Activated naive CD8-positive, alpha-beta T cell treated with anti-CD3 and anti-CD28 coated beads for 36 hours (primary cell): ENCODE data around the gene TANC1. TPM values are rescaled to one million over a fixed set of nuclear protein-coding genes. Genes with fewer than 3 reads are reported as not detected.

Source experiments
- DNase-seq: peaks from one replicate; pipeline ENCODE4 v3.0.0; 2021
- H3K27ac Mint-ChIP-seq: one replicate; pipeline ENCODE4 v1.8.0; 2022; ENCODE audit warnings: mild to moderate bottlenecking, moderate library complexity, mixed read lengths
- H3K27me3 Mint-ChIP-seq: one replicate; pipeline ENCODE4 v1.8.0; 2022; ENCODE audit warnings: mild to moderate bottlenecking, mixed read lengths
- H3K36me3 Mint-ChIP-seq: one replicate; pipeline ENCODE4 v1.8.0; 2021; ENCODE audit warnings: mild to moderate bottlenecking, mixed read lengths
- H3K4me1 Mint-ChIP-seq: one replicate; pipeline ENCODE4 v1.8.0; 2021; ENCODE audit warnings: mixed read lengths
- H3K4me3 Mint-ChIP-seq: one replicate; pipeline ENCODE4 v1.8.0; 2022; ENCODE audit warnings: mild to moderate bottlenecking, moderate library complexity, mixed read lengths
- H3K9me3 Mint-ChIP-seq: one replicate; pipeline ENCODE4 v1.8.0; 2022; ENCODE audit warnings: mixed read lengths
- total RNA-seq, 2 experiments: library from RNA; stranded (reverse); gene quantifications; one replicate each; pipeline ENCODE4 v1.2.3, GENCODE V29; 2021

The TANC1 gene
- total RNA-seq, 2 experiments from 2014 or later: 0.97 to 1.0 TPM

DNA sequence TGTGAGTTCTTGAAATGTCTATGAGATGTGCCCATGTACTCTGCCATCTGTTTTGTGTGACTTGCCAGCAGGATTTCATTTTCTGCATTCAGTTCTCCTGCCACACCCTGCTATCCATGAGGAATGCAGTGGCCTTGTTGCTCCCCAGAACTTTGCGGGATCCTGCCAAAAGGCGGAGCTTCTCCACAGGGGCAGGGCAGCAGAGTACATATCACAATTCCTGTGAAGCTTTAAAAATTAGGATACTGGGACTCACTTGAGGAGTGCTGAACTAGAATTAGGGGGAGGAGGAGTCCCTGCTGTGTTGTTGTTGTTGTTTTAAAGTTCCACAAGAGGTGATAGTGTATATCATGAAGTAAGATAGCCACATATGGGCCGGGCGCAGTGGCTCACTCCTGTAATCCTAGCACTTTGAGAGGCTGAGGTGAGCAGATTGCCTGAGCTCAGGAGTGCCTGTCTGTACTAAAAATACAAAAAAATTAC is 76.4 kb downstream of the TANC1 start:
- Mint-ChIP-seq H3K4me3 (no peak overlapping the region), H3K27me3 (peaks cover 3% of the 10 kb centered on the region), H3K36me3 (no peaks in the 10 kb centered on the region)

DNA sequence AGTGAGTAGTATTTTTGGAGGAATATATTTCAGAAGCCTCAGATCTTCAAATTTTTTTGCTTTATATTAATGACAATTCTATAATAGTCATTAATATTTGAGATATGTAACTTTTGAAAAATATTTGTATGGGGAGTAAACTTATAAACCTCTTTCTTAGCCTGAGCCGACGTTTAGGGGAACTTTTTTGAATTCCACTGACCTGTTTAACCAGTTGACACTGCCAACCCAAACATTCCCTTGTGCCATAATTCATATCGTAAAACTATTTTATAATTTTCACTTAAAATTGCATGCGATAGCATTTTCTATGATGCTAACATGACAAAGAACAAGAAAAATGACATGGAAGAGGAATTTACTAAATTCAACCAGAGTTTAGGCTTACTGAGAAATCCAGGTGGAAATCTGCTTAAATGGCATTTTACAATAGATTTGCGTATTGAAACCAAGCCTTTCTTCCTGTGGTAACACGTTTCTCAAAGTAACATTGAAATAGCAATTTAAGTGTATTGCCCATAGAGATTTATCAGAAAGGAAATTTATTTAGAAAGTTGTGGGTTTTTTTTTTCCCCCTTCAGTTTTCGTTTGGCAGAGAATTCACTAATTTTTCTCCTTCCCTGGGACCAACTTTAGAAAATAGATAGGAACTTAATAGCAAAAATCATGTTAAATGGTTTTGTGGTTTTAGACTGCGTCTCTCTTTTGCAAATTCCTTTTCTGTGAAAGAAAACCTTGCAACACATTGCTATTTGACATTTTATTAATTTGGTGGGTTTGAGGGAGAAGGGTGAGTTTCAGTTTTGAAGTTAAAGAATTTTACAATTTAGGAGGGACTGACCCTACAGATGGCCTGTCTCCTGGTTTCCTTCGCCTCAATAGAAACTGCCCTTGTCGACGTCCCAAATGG is 77.4 kb downstream of the TANC1 start:
- Mint-ChIP-seq H3K4me1 (no peaks in the 10 kb centered on the region), H3K4me3 (no peak overlapping the region), H3K36me3 (no peaks in the 10 kb centered on the region), H3K27me3 (peaks cover 3% of the 10 kb centered on the region), H3K9me3 (no peaks in the 10 kb centered on the region), H3K27ac (no peak overlapping the region)
- no peak for DNase-seq

More for the DNA sequence above, 76.4 kb downstream of the TANC1 start:
- H3K4me1 Mint-ChIP-seq: no peaks in the 10 kb centered on the region
- no peak for DNase-seq
- H3K27ac Mint-ChIP-seq: no peak overlapping the region
- no peaks in the 10 kb centered on the region for H3K9me3 Mint-ChIP-seq

DNA sequence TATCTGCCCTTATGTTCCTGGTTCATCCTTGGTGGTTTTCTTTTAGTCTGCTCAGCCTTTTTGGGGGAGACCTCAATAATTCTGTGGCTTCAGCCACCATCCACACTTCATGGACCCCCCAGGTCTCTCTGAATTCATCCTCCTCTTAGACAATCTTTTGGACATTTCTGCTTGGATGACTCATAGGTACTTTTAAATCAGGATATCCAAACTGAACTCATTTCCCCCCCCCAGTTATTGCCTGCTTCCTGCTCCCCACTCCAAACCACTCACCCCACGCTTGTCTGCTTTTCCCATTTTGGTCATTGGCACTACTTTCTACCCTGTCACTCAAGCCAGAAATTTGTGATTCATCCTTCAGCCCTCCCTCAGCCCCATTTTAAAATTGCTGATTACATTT is 78.5 kb downstream of the TANC1 start:
- H3K27ac Mint-ChIP-seq: no peak overlapping the region
- H3K4me3 Mint-ChIP-seq: no peak overlapping the region
- H3K27me3 Mint-ChIP-seq: peaks cover 3% of the 10 kb centered on the region
- no peaks in the 10 kb centered on the region for H3K36me3 Mint-ChIP-seq
- DNase-seq: no peak
- H3K4me1 Mint-ChIP-seq: no peaks in the 10 kb centered on the region
- no peaks in the 10 kb centered on the region for H3K9me3 Mint-ChIP-seq

DNA sequence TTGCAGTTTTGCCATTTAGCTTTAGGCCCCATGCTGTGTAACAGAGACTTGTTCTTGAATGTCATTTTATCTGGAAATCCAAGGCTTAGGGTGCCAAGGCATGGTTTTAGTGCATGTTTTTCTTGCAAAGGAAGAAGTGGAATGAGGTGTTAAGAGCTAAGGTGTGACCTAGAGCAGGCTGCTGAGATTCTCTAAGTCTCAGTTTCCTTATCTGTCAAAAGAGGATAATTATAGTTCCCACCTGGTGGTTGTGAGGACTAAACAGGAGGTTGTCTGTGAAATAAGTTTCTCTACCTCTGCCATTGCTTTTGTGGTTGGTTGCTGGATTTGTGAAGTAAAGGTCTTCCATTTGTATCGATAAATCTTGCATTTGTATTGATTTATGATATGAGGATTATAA is 82.0 kb downstream of the TANC1 start:
- no peak for DNase-seq
- Mint-ChIP-seq H3K9me3 (no peaks in the 10 kb centered on the region), H3K27me3 (no peaks in the 10 kb centered on the region), H3K4me3 (no peak overlapping the region), H3K27ac (no peak overlapping the region), H3K4me1 (no peaks in the 10 kb centered on the region), H3K36me3 (no peaks in the 10 kb centered on the region)

DNA sequence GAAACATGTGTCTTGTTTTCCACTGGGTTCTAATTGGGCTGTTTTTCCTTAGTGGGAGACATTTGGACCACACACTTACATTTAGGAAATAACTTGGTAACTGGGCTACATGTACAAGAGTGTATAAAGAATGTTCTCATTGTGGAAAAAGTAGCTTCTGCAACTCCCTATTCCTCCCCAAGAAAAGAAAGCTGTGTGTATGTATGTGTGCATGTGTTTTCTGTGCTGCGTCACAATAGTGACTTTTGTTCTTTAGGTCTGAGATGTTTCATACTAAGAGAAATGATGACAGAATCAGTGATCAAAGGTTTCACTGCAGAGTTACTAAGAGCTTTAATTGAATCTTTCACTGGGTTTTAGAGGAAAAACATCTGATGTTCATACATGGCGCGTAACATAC is 82.7 kb downstream of the TANC1 start:
- Mint-ChIP-seq H3K27me3 (no peaks in the 10 kb centered on the region), H3K27ac (no peak overlapping the region), H3K9me3 (no peaks in the 10 kb centered on the region), H3K36me3 (no peaks in the 10 kb centered on the region), H3K4me1 (no peaks in the 10 kb centered on the region), H3K4me3 (no peak overlapping the region)
- DNase-seq: no peak

DNA sequence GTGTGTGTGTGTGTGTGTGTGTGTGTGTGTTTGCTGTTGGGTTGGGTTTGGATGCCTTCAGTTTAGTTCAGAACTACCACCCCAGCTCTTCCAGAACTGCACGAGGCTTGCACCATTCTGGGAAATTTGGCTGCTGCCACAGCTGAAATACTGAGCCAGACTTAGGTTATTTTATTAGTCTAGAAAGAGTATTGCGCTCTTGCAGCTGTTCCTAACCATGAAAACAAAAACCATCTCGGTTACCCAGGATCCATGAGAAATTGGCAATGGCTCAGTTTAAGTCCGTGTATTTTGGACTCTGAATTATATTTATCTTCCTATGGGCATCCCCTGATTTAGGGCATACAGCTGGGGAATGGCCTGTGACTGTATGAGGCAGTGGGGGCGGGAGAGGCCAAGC is 83.2 kb downstream of the TANC1 start:
- no peaks in the 10 kb centered on the region for H3K4me1 Mint-ChIP-seq
- no peaks in the 10 kb centered on the region for H3K36me3 Mint-ChIP-seq
- no peaks in the 10 kb centered on the region for H3K27me3 Mint-ChIP-seq
- no peaks in the 10 kb centered on the region for H3K9me3 Mint-ChIP-seq
- no peak for DNase-seq
- no peak overlapping the region for H3K4me3 Mint-ChIP-seq
- H3K27ac Mint-ChIP-seq: no peak overlapping the region

DNA sequence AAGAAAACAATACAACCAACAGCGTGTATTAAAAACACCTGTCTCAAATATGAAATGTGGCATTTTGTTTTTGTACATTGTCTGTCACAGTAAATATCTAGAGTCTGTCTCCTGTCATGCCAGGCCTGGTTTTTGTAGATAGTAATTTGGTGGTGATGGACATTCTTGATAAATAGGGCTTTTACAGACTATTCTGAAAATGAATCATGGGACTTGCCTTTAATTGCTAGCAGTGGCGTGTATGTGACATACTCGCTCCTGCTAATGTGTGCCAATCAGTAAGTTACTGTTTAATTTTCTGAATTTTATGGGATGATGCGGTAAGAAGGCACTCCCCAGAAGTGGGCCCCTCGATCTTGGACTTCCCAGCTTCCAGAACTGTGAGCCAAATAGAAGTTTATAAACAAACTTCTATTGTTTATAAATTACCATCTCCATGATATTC is 83.7 kb downstream of the TANC1 start:
- H3K27ac Mint-ChIP-seq: no peak overlapping the region

DNA sequence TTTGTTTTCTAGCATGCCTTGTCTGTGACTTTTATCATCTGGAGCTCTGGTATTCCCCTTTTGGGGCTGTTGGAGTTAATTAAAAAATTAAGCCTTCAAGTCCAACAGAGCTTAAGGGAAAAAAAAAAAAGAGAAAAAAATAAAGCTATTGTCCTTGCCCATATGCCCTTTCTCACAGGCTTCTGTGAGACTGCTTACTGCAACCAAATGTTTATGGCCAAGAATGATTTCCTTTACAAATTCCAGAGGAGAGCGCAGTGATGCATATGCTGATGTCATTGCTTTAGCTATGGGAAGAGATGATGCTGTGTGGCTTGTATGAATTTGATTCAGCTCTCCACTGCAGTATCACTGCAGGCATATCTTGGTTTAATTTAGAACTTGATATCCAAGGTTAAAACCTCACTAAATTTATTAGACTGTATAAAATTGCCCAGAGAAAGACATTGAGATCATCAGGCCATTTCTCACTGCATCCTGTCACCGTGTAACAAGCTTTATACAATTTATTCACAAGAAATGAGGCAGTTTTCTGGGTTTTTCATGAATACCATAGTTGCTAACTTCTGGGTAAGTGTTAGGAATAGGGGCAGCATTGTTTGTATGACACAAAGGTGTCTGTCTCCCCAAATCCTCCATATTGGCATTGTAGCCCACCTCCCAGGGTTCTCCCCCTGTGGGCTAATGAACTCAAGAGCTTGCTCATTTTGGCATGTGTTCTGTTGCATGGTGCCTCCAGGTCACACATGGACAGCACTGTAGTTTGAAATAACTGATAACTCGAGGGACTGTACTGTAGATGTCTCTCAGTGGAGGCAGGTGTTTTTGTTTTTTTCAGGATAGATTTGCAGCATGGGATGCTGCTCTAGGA is 85.0 kb downstream of the TANC1 start:
- H3K9me3 Mint-ChIP-seq: no peaks in the 10 kb centered on the region

More for the DNA sequence above, 83.7 kb downstream of the TANC1 start:
- Mint-ChIP-seq H3K4me3 (no peak overlapping the region), H3K9me3 (no peaks in the 10 kb centered on the region), H3K27me3 (no peaks in the 10 kb centered on the region), H3K36me3 (no peaks in the 10 kb centered on the region), H3K4me1 (no peaks in the 10 kb centered on the region)
- no peak for DNase-seq

DNA sequence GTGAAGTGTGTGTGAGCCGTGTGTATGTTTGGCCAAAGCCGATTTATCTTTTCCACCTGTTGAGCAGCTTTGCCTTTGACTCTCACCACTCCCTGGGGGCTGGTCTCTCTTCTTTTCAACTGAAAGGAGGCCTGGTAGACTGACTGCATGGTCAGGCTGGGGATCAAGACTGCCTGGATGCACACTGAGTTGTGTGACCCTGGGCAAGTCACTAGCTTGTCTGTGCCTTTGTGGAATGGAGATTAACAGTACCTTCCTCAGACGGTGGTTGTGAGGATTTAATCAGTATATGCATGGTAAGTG is 85.5 kb downstream of the TANC1 start:
- Mint-ChIP-seq H3K9me3 (no peaks in the 10 kb centered on the region), H3K4me1 (no peaks in the 10 kb centered on the region), H3K27me3 (no peaks in the 10 kb centered on the region), H3K36me3 (no peaks in the 10 kb centered on the region), H3K4me3 (no peak overlapping the region), H3K27ac (no peak overlapping the region)
- no peak for DNase-seq

More for the DNA sequence above, 85.0 kb downstream of the TANC1 start:
- no peak for DNase-seq
- no peak overlapping the region for H3K27ac Mint-ChIP-seq
- no peak overlapping the region for H3K4me3 Mint-ChIP-seq
- H3K27me3 Mint-ChIP-seq: no peaks in the 10 kb centered on the region
- no peaks in the 10 kb centered on the region for H3K4me1 Mint-ChIP-seq
- H3K36me3 Mint-ChIP-seq: no peaks in the 10 kb centered on the region

DNA sequence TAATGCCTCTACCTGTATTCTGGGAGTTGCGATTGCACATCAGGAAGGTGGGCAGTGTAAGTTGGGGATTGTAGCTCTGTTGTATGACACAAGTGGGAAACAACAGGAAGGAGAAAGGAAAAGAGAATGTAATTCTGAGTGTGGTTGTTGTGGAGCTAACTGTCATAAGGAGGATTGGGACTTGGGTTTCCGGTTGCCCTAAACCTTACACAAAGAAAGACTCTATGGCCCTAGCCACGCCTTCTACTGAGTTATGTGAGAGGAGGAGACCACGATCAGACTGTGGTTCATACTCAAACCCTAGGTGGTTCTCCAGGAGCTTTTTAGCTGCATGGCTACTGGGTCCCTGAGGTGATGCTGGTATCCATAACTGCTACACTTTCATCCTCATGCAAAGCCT is 86.5 kb downstream of the TANC1 start:
- Mint-ChIP-seq H3K36me3 (peaks cover 2% of the 10 kb centered on the region), H3K4me3 (no peak overlapping the region), H3K4me1 (no peaks in the 10 kb centered on the region), H3K9me3 (no peaks in the 10 kb centered on the region), H3K27me3 (no peaks in the 10 kb centered on the region), H3K27ac (no peak overlapping the region)
- no peak for DNase-seq

DNA sequence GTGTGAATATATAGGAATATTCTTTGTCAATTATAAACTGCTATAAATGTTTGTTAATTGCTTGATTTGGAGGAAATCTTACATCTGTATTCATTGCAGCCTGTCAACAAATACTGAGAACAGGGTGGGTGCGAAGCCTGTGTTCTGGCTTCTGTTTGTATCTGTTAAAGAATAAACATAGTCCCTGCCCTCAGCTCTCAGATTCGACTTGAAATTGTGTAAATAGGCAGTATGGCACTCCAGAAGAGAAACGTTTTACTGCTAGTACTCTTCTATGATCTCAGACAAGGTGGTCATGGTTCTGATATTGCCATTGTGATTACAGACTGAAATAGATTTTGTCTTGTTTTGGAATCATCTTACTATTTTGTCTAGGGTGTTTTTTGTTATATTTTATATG is 92.1 kb downstream of the TANC1 start:
- Mint-ChIP-seq H3K9me3 (no peaks in the 10 kb centered on the region), H3K36me3 (peaks cover 2% of the 10 kb centered on the region), H3K27me3 (no peaks in the 10 kb centered on the region), H3K27ac (no peak overlapping the region), H3K4me1 (no peaks in the 10 kb centered on the region), H3K4me3 (no peak overlapping the region)
- no peak for DNase-seq

DNA sequence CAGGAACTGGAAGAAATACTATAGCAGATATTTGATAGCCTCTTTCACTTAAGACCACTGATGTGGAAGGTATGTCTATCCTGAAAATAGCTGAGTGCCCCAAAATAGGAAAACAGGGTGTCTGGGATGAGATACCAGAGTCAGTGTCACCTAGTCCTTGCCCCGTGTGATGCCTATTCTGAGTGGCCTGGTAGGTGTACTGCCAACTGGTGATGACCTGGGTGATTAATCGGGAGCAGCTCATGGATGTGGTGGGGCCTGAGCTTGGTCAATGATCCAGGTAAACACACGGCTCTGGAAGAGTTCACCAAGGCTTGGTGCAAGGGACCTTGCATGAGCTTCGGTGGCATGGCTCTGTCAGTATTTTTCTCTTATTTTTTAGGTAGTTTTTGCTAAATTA is 95.2 kb downstream of the TANC1 start:
- no peak for DNase-seq
- Mint-ChIP-seq H3K27me3 (no peaks in the 10 kb centered on the region), H3K4me3 (no peak overlapping the region), H3K4me1 (no peaks in the 10 kb centered on the region), H3K9me3 (no peaks in the 10 kb centered on the region), H3K36me3 (peaks cover 2% of the 10 kb centered on the region), H3K27ac (no peak overlapping the region)

DNA sequence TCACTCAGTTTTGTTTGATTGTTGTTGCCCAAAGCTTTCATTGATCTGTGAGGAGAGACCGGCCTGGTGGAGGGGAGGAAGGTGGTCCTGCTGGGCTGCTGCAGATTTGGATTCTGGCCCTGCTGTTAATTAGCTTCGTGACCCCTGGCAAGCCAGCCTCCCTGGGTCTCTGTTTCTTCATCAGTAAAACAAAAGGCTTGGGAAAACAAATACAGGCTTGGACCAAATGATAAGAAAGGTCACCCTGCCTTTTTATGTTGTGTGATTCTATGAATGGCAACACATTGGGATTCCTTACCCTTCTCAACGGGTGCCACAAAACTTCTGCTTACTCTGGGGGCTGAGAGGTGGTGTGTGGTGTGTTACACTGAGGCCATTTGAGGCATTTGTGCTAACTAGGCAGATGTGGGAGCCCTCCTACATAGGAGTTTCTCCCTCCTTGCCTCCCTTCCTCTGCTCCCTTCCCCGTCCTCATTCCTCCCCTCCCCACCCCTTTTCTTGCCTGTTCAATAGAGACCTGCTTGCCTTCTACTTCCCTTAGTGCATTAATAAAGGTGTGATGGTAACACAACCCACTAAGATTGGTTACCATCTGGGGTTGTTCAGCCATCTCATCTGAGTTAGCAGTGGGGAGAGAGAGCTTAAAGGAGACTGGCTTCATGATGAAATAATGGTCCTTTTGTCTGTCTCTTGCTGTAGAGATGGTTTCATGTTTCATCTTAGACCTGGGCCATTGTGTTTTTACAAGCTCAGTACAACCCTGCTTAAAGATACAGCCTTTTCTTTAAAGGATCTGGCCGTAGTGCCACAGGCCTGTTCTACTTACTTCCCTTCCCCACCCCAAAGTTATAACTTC is 96.2 kb downstream of the TANC1 start:
- DNase-seq: no peak
- H3K4me1 Mint-ChIP-seq: no peaks in the 10 kb centered on the region
- H3K36me3 Mint-ChIP-seq: peaks cover 2% of the 10 kb centered on the region
- H3K9me3 Mint-ChIP-seq: no peaks in the 10 kb centered on the region
- H3K27ac Mint-ChIP-seq: no peak overlapping the region
- H3K27me3 Mint-ChIP-seq: no peaks in the 10 kb centered on the region
- no peak overlapping the region for H3K4me3 Mint-ChIP-seq

DNA sequence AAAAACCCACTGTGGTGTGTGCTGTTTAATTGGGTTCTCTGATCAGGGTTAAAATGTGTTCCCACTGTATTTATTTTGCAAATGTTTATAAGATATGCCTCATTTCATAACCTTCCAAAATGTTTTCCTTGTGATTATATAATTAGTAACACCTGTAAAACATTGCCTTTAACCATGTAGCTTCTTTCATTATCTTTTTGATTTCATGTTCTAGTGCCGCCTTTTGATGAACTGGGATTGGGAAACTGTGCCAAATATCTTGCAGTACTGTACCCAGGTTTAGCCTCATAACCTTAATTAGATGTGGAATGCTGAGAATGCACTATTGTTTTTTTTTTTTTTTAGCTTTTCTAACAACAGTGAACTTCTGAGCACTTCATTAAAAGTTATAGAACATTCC is 96.9 kb downstream of the TANC1 start:
- Mint-ChIP-seq H3K4me3 (no peak overlapping the region), H3K4me1 (no peaks in the 10 kb centered on the region), H3K27ac (no peak overlapping the region), H3K27me3 (no peaks in the 10 kb centered on the region), H3K9me3 (no peaks in the 10 kb centered on the region), H3K36me3 (no peaks in the 10 kb centered on the region)
- DNase-seq: no peak

DNA sequence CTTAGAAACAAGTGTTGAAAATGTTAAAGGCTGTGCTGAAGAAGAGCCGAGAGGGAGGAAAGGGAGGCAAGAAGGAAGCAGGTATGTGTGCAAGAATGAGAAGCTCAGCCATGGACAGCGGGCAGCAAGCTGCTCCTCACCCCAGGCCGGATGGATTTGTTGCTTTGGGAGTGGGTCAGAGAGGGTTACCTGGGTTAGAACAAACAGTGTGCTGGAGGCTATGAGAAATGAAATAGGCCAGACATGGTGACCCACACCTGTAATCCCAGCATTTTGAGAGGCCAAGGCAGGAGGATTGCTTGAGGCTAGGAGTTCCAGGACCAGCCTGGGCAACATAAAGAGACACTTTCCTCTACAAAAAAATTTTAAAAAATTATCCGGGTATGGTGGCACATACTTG is 97.5 kb downstream of the TANC1 start:
- no peak for DNase-seq
- Mint-ChIP-seq H3K4me1 (no peaks in the 10 kb centered on the region), H3K9me3 (no peaks in the 10 kb centered on the region), H3K36me3 (no peaks in the 10 kb centered on the region), H3K27ac (no peak overlapping the region), H3K27me3 (no peaks in the 10 kb centered on the region), H3K4me3 (no peak overlapping the region)
